ENCODE results near the gene OGDHL. TPM values are rescaled to one million over a fixed set of nuclear protein-coding genes. Genes with fewer than 3 reads are reported as not detected.

The OGDHL gene
- total RNA-seq, 1 donor from 2014 or later, result 0.52 TPM

- H3K4me3 ChIP-seq (ENCODE audit: low read length in 3 of 3), result no peak overlapping the region
- H3K36me3 ChIP-seq (ENCODE audit: control insufficient read depth in 3 of 3, insufficient read depth in 3 of 3, low read length in 3 of 3), result no peaks in the 10 kb centered on the region
- H3K27ac ChIP-seq (ENCODE audit: low read depth, low read length), result no peak overlapping the region
- H3K9me3 ChIP-seq (ENCODE audit: control insufficient read depth in 3 of 3, low read length in 3 of 3), result no peaks in the 10 kb centered on the region
- no peak overlapping the region for H3K9ac ChIP-seq (ENCODE audit: low read depth in 1 of 3, low read length in 3 of 3)
- no peaks in the 10 kb centered on the region for H3K4me1 ChIP-seq (ENCODE audit: control insufficient read depth in 3 of 3, insufficient read depth in 3 of 3, low read length in 3 of 3)
- peaks cover 2 to 17% (median 7%) of the 10 kb centered on the region in 3 donors for H3K27me3 ChIP-seq (ENCODE audit: control insufficient read depth in 3 of 3, insufficient read depth in 3 of 3, low read length in 3 of 3)
These were observed 12.3 kb downstream of the OGDHL start for GRCh38 chr10:49749556-49750491.

DNA sequence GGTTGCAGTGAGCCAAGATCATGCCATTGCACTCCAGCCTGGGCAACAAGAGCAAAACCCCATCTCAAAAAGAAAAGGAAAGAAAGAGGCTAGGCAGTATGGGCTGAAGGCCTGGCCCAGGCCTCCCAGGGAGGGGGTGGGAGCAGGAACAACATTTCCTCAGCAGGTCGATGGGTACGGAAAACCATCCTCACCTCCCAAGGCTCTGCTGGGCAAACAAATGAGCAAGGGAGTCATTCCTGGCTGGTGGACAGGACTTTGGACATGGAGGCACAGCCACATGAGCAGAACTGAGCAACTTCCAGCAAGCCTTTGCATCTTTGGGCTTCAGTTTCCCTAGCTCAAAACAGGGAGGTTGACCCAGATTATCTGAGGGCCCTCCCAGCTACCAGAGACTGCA is 13.0 kb downstream of the OGDHL start:
- H3K9ac ChIP-seq (ENCODE audit: low read depth in 1 of 3, low read length in 3 of 3), result no peak overlapping the region
- H3K4me1 ChIP-seq (ENCODE audit: control insufficient read depth in 3 of 3, insufficient read depth in 3 of 3, low read length in 3 of 3), result no peaks in the 10 kb centered on the region
- H3K4me3 ChIP-seq (ENCODE audit: low read length in 3 of 3), result no peak overlapping the region
- H3K27me3 ChIP-seq (ENCODE audit: control insufficient read depth in 3 of 3, insufficient read depth in 3 of 3, low read length in 3 of 3), result peaks cover 3 to 17% (median 7%) of the 10 kb centered on the region in 3 donors
- no peaks in the 10 kb centered on the region for H3K36me3 ChIP-seq (ENCODE audit: control insufficient read depth in 3 of 3, insufficient read depth in 3 of 3, low read length in 3 of 3)
- no peak overlapping the region for H3K27ac ChIP-seq (ENCODE audit: low read depth, low read length)
- no peaks in the 10 kb centered on the region for H3K9me3 ChIP-seq (ENCODE audit: control insufficient read depth in 3 of 3, low read length in 3 of 3)

GRCh38 chr10:49748006-49748405 is 14.1 kb downstream of the OGDHL start:
- H3K27me3 ChIP-seq (ENCODE audit: control insufficient read depth in 3 of 3, insufficient read depth in 3 of 3, low read length in 3 of 3), result peaks cover 3 to 22% (median 7%) of the 10 kb centered on the region in 3 donors
- no peak overlapping the region for H3K4me3 ChIP-seq (ENCODE audit: low read length in 3 of 3)
- H3K36me3 ChIP-seq (ENCODE audit: control insufficient read depth in 3 of 3, insufficient read depth in 3 of 3, low read length in 3 of 3), result no peaks in the 10 kb centered on the region

GRCh38 chr10:49747303-49747646 is 14.8 kb downstream of the OGDHL start:
- Histone ChIP-seq H3K27ac (ENCODE audit: low read depth, low read length) (no peak overlapping the region), H3K9me3 (ENCODE audit: control insufficient read depth in 3 of 3, low read length in 3 of 3) (no peaks in the 10 kb centered on the region), H3K9ac (ENCODE audit: low read depth in 1 of 3, low read length in 3 of 3) (no peak overlapping the region), H3K4me1 (ENCODE audit: control insufficient read depth in 3 of 3, insufficient read depth in 3 of 3, low read length in 3 of 3) (no peaks in the 10 kb centered on the region), H3K27me3 (ENCODE audit: control insufficient read depth in 3 of 3, insufficient read depth in 3 of 3, low read length in 3 of 3) (peaks cover 3 to 22% (median 7%) of the 10 kb centered on the region in 3 donors), H3K36me3 (ENCODE audit: control insufficient read depth in 3 of 3, insufficient read depth in 3 of 3, low read length in 3 of 3) (no peaks in the 10 kb centered on the region), H3K4me3 (ENCODE audit: low read length in 3 of 3) (no peak overlapping the region)

More at GRCh38 chr10:49748006-49748405, 14.1 kb downstream of the OGDHL start:
- H3K9ac ChIP-seq (ENCODE audit: low read depth in 1 of 3, low read length in 3 of 3), result no peak overlapping the region
- H3K27ac ChIP-seq (ENCODE audit: low read depth, low read length), result no peak overlapping the region
- H3K4me1 ChIP-seq (ENCODE audit: control insufficient read depth in 3 of 3, insufficient read depth in 3 of 3, low read length in 3 of 3), result no peaks in the 10 kb centered on the region
- no peaks in the 10 kb centered on the region for H3K9me3 ChIP-seq (ENCODE audit: control insufficient read depth in 3 of 3, low read length in 3 of 3)

DNA sequence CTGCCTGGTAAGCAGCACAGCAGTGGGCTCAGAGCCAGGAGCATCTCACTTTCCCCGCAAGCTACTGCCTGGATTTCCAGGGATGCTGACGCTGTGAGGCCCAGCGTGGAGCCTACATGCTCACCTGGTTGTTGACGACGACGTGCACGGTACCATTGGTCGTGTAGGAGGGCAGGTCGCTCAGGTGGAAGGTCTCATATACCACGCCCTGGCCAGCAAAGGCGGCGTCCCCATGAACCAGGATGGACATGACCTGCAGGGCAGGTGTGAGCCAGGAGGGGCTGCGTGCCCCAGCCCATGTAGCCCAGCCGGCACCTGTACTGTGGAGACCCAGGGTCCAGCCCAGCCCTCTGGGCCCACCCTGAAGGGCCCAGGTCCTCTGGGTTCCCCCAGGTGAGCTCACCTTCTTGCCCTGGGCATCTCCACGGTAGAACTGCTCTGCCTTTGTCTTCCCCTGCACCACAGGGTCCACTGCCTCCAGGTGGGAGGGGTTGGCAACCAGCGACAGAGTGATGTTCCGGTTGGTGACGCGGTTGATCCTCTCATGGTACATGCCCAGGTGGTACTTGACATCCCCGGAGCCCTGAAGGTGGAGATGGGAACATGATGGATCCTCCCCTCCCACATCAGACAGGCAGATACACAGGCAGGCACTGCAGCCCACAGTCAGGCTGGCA is 15.4 kb downstream of the OGDHL start:
- Histone ChIP-seq H3K9me3 (ENCODE audit: control insufficient read depth in 3 of 3, low read length in 3 of 3) (no peaks in the 10 kb centered on the region), H3K27ac (ENCODE audit: low read depth, low read length) (no peak overlapping the region), H3K4me3 (ENCODE audit: low read length in 3 of 3) (no peak overlapping the region), H3K27me3 (ENCODE audit: control insufficient read depth in 3 of 3, insufficient read depth in 3 of 3, low read length in 3 of 3) (peaks cover 3 to 22% (median 7%) of the 10 kb centered on the region in 3 donors), H3K9ac (ENCODE audit: low read depth in 1 of 3, low read length in 3 of 3) (no peak overlapping the region), H3K4me1 (ENCODE audit: control insufficient read depth in 3 of 3, insufficient read depth in 3 of 3, low read length in 3 of 3) (no peaks in the 10 kb centered on the region), H3K36me3 (ENCODE audit: control insufficient read depth in 3 of 3, insufficient read depth in 3 of 3, low read length in 3 of 3) (no peaks in the 10 kb centered on the region)

- Histone ChIP-seq H3K9ac (ENCODE audit: low read depth in 1 of 3, low read length in 3 of 3) (no peak overlapping the region), H3K4me1 (ENCODE audit: control insufficient read depth in 3 of 3, insufficient read depth in 3 of 3, low read length in 3 of 3) (no peaks in the 10 kb centered on the region), H3K9me3 (ENCODE audit: control insufficient read depth in 3 of 3, low read length in 3 of 3) (no peaks in the 10 kb centered on the region), H3K27me3 (ENCODE audit: control insufficient read depth in 3 of 3, insufficient read depth in 3 of 3, low read length in 3 of 3) (peaks cover 3 to 19% (median 7%) of the 10 kb centered on the region in 3 donors), H3K27ac (ENCODE audit: low read depth, low read length) (no peak overlapping the region), H3K4me3 (ENCODE audit: low read length in 3 of 3) (no peak overlapping the region), H3K36me3 (ENCODE audit: control insufficient read depth in 3 of 3, insufficient read depth in 3 of 3, low read length in 3 of 3) (no peaks in the 10 kb centered on the region)
These were observed 16.4 kb downstream of the OGDHL start for GRCh38 chr10:49745756-49746155.

DNA sequence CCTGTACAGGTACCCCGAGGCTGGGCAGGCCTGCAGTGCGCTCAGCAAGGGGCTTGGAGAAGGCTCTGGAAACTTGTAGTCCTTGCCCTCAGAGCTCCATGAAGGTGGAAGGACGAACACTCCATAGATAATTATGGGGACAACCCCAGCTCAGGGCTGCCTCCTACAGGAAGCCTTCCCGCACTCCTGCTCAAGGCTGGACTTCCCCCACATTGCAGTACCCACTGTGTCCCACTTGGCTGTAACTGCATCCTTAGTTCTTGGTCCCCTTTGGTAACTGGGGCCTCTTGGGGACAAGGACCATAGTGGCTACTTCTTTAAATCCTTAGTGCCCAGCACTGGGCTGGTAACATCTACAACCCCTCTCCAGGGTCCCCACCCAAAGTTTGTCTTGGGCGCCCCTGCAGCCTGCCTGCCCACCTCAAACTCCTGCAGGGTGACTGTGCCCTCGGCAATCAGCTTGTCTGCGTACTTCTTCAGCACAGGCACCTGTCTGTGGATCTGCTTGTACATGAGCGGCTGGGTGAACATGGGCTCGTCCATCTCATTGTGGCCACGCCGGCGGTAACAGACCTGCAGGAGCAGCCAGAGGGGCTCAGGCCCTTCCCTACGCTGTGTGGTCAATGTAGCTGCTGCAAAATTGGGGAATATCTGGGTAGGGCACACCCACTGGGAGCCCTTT is 17.1 kb downstream of the OGDHL start:
- Histone ChIP-seq H3K9ac (ENCODE audit: low read depth in 1 of 3, low read length in 3 of 3) (no peak overlapping the region), H3K9me3 (ENCODE audit: control insufficient read depth in 3 of 3, low read length in 3 of 3) (no peaks in the 10 kb centered on the region), H3K4me3 (ENCODE audit: low read length in 3 of 3) (no peak overlapping the region), H3K27me3 (ENCODE audit: control insufficient read depth in 3 of 3, insufficient read depth in 3 of 3, low read length in 3 of 3) (peaks cover 3 to 16% (median 7%) of the 10 kb centered on the region in 3 donors), H3K36me3 (ENCODE audit: control insufficient read depth in 3 of 3, insufficient read depth in 3 of 3, low read length in 3 of 3) (no peaks in the 10 kb centered on the region), H3K4me1 (ENCODE audit: control insufficient read depth in 3 of 3, insufficient read depth in 3 of 3, low read length in 3 of 3) (no peaks in the 10 kb centered on the region), H3K27ac (ENCODE audit: low read depth, low read length) (no peak overlapping the region)

DNA sequence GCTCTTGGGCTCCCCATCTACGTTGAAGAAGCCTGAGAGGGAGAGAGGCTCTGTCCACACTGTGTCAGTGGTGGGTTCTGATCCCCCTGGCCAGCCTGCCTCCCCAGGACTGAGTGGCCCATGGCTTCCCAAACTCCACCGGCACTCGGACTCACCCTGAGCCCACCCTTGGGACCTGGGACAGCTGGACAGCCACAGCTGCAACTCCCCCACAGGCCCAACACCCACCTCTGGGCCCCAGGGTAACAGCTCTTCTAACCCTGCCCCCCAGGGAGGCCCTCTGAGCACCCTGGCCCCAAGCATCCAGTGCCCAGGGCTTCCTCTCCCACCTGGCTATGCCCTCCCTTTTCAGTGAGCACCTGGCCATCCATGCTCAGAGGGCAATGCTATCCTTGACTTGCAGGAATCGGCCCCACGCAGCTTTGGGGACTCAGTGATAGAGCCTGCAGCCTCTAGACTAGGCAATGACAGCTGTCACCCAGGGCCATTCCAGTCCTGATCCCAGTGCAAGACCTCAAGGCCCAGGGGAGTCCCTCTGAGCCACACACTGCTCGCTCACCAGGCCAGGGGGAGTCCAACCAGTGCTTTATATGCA is 17.9 kb downstream of the OGDHL start:
- Histone ChIP-seq H3K4me3 (ENCODE audit: low read length in 3 of 3) (no peak overlapping the region), H3K9ac (ENCODE audit: low read depth in 1 of 3, low read length in 3 of 3) (no peak overlapping the region), H3K36me3 (ENCODE audit: control insufficient read depth in 3 of 3, insufficient read depth in 3 of 3, low read length in 3 of 3) (no peaks in the 10 kb centered on the region), H3K27me3 (ENCODE audit: control insufficient read depth in 3 of 3, insufficient read depth in 3 of 3, low read length in 3 of 3) (peaks cover 3 to 16% (median 7%) of the 10 kb centered on the region in 3 donors), H3K27ac (ENCODE audit: low read depth, low read length) (no peak overlapping the region), H3K9me3 (ENCODE audit: control insufficient read depth in 3 of 3, low read length in 3 of 3) (no peaks in the 10 kb centered on the region), H3K4me1 (ENCODE audit: control insufficient read depth in 3 of 3, insufficient read depth in 3 of 3, low read length in 3 of 3) (no peaks in the 10 kb centered on the region)

- H3K27ac ChIP-seq (ENCODE audit: low read depth, low read length), result no peak overlapping the region
- no peak overlapping the region for H3K9ac ChIP-seq (ENCODE audit: low read depth in 1 of 3, low read length in 3 of 3)
- peaks cover 3 to 16% (median 7%) of the 10 kb centered on the region in 3 donors for H3K27me3 ChIP-seq (ENCODE audit: control insufficient read depth in 3 of 3, insufficient read depth in 3 of 3, low read length in 3 of 3)
- H3K9me3 ChIP-seq (ENCODE audit: control insufficient read depth in 3 of 3, low read length in 3 of 3), result no peaks in the 10 kb centered on the region
- no peaks in the 10 kb centered on the region for H3K36me3 ChIP-seq (ENCODE audit: control insufficient read depth in 3 of 3, insufficient read depth in 3 of 3, low read length in 3 of 3)
- no peaks in the 10 kb centered on the region for H3K4me1 ChIP-seq (ENCODE audit: control insufficient read depth in 3 of 3, insufficient read depth in 3 of 3, low read length in 3 of 3)
- H3K4me3 ChIP-seq (ENCODE audit: low read length in 3 of 3), result no peak overlapping the region
These were observed 18.6 kb downstream of the OGDHL start for GRCh38 chr10:49743464-49744075.

Data from skeletal muscle tissue (tissue), 4 donors.